Measurements from ENCODE around the gene SH2D3A.

DNA sequence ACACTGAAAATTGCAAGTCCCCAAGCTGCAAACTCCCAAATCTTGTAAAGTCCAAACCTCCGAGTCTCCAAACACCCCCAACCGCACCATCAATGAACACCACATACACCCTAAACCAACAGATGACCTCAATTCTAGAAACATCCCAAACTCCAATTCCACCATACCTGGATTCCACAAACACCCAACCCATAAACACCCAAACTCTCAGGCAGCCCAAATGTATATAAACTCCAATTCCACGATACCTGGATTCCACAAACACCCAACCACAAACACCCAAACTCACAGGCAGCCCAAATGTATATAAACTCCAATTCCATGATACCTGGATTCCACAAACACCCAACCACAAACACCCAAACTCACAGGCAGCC is 47.3 kb downstream of the SH2D3A start:
- TF ChIP-seq, protein P1, sequence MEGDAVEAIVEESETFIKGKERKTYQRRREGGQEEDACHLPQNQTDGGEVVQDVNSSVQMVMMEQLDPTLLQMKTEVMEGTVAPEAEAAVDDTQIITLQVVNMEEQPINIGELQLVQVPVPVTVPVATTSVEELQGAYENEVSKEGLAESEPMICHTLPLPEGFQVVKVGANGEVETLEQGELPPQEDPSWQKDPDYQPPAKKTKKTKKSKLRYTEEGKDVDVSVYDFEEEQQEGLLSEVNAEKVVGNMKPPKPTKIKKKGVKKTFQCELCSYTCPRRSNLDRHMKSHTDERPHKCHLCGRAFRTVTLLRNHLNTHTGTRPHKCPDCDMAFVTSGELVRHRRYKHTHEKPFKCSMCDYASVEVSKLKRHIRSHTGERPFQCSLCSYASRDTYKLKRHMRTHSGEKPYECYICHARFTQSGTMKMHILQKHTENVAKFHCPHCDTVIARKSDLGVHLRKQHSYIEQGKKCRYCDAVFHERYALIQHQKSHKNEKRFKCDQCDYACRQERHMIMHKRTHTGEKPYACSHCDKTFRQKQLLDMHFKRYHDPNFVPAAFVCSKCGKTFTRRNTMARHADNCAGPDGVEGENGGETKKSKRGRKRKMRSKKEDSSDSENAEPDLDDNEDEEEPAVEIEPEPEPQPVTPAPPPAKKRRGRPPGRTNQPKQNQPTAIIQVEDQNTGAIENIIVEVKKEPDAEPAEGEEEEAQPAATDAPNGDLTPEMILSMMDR (optimal IDR thresholded peaks at IDR 0.05 in 1 of 3, IDR thresholded peaks at IDR 0.05 in 1 of 3, conservative IDR thresholded peaks at IDR 0.05 in 1 of 3; ENCODE audit: extremely low read depth in 1 of 3, insufficient read depth in 2 of 3, low read length in 3 of 3) = no peak
- no peak for TF ChIP-seq EZH2 (IDR thresholded peaks at IDR 0.05; ENCODE audit: low read length)
